ENCODE results near the gene XPR1.

The XPR1 gene

DNA sequence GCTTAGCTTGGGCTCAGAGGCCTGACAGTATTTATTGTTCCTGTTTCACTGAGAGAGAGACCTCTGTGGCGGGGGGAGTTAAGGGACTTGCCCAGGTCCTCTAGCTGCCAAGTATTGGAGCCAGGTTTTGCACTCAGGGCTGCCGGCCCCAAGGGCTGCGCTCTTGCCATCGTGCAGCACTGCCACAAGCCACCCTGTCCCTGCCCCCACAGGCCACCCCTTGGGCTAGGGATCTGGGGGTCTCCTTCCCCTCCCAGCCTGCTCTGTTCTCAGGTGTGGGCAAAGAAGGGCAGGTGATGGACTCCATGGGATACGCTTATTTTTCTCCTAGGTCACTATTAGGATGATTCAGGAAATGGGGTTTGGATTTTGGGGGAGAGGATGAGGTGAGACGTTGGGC, 289.6 kb downstream of the XPR1 start:
- Mint-ChIP-seq H3K27ac (peak overlapping the region; percentile 20), H3K4me1 (peaks cover 90% of the 10 kb centered on the region), H3K27me3 (ENCODE audit: low read depth, poor library complexity) (peaks cover 4% of the 10 kb centered on the region)

DNA sequence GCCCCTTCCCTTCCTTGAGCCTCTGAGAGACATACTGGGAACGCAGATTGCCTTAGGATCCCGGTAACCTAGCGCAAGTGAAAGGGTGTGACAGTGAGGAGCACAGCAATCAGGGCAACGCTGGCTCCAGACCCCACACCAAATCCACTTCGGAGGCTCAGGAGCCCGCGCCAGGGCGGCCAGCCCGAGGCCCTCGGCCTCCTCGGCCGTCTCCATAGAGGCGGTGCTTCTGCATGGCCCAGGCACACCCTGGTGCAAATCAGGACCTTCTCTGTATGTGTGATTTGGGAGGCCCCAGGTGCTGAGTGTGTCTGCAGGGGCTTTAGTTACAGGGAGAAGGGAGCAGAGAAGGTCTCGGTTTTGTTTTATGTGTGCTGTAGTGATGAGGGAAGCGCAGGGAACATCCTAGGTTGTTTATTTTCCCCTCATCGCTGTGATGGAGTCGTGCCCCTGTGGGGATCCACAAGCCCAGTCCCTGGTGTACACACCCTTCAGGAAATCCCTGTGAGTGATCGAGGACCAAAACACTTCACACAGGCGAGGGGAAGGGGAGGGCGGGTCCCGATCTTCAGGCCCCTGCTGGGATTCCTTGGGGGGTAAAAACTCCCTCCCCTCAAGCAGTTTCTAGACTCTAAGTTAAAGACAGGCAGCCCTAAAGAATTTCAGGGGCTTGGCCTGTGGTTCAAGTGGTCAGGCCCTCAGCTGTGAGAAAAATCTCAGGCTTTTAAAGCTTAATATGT, 290.2 kb downstream of the XPR1 start:
- Mint-ChIP-seq H3K36me3 (ENCODE audit: low read depth) (no peaks in the 10 kb centered on the region), H3K4me3 (peak overlapping the region; percentile 30), H3K4me1 (peaks cover 92% of the 10 kb centered on the region), H3K27ac (no peak overlapping the region), H3K27me3 (ENCODE audit: low read depth, poor library complexity) (peaks cover 4% of the 10 kb centered on the region), H3K9me3 (no peaks in the 10 kb centered on the region)
- DNase-seq, result no peak
- TF ChIP-seq, protein P1, sequence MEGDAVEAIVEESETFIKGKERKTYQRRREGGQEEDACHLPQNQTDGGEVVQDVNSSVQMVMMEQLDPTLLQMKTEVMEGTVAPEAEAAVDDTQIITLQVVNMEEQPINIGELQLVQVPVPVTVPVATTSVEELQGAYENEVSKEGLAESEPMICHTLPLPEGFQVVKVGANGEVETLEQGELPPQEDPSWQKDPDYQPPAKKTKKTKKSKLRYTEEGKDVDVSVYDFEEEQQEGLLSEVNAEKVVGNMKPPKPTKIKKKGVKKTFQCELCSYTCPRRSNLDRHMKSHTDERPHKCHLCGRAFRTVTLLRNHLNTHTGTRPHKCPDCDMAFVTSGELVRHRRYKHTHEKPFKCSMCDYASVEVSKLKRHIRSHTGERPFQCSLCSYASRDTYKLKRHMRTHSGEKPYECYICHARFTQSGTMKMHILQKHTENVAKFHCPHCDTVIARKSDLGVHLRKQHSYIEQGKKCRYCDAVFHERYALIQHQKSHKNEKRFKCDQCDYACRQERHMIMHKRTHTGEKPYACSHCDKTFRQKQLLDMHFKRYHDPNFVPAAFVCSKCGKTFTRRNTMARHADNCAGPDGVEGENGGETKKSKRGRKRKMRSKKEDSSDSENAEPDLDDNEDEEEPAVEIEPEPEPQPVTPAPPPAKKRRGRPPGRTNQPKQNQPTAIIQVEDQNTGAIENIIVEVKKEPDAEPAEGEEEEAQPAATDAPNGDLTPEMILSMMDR (IDR thresholded peaks at IDR 0.05), result no peak

More for the DNA sequence above, 289.6 kb downstream of the XPR1 start:
- TF ChIP-seq, protein P1 (IDR thresholded peaks at IDR 0.05), result no peak
- Mint-ChIP-seq H3K36me3 (ENCODE audit: low read depth) (no peaks in the 10 kb centered on the region), H3K4me3 (no peak overlapping the region), H3K9me3 (no peaks in the 10 kb centered on the region)
- DNase-seq, result no peak

DNA sequence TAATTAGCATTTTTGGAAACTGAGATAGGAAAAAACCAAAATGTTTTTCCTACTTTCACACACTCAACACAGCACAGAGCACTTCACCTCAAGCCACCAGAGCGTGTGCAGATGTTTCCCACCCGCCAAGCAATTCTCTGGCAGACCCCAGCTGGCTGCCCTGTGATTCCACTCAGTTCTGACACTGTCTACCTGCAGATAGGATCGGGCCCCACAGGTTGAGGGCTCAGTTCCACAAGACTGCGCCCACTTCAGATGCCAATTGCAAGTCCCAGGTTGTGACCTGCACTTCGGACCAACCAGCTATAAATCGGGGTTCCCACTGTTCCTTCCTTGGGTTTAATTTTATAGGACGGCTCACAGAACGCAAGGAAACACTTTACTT, 290.8 kb downstream of the XPR1 start:
- Mint-ChIP-seq H3K27ac (no peak overlapping the region), H3K36me3 (ENCODE audit: low read depth) (no peaks in the 10 kb centered on the region), H3K4me1 (peaks cover 93% of the 10 kb centered on the region), H3K27me3 (ENCODE audit: low read depth, poor library complexity) (peaks cover 4% of the 10 kb centered on the region), H3K4me3 (peak overlapping the region; percentile 62), H3K9me3 (no peaks in the 10 kb centered on the region)
- TF ChIP-seq, protein P1 (IDR thresholded peaks at IDR 0.05), result no peak
- DNase-seq, result no peak

DNA sequence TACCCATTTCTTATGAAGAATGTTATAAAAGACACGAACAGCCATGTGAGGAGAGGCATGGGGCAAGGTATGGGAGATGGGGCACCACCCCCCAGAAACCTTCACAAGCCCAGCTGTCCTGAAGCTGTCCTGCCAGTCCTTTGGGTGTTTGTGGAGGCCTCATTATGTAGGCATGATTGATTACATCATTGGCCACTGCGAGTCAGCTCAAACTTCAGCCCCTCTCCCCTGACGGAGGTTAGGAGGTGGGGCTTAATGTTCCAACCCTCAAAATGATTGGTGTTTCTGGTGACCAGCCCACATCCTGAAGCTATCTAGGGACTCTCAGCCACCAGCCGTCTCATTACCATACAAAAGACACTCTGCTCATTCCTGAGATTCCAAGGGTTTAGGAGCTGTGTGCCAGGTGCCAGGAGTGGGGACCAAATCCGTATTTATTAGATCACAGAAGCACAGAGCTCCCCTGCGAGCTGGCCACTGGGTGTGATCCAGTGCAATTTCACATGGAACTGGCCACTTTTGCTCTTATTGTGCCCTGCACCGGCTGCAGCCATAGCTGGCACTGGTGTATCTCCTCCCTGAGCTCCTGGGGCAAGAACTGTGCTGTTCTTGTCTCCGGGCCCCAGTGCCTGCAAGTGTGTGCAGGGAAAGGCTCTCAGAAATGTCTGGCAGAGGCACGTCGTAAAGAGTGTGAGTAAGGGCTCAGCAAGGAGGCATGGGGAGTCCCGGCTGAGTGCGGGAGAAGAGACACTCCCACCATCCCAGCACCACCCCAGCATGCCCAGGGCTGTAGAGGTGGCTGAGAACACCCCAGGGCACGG, 291.4 kb downstream of the XPR1 start:
- H3K36me3 Mint-ChIP-seq (ENCODE audit: low read depth), result no peaks in the 10 kb centered on the region
- DNase-seq, result peak; percentile 60
- TF ChIP-seq, protein P1 (IDR thresholded peaks at IDR 0.05), result no peak
- H3K4me3 Mint-ChIP-seq, result peak overlapping the region; percentile 62
- H3K27me3 Mint-ChIP-seq (ENCODE audit: low read depth, poor library complexity), result peaks cover 4% of the 10 kb centered on the region
- peak overlapping the region; percentile 14 for H3K27ac Mint-ChIP-seq
- no peaks in the 10 kb centered on the region for H3K9me3 Mint-ChIP-seq
- peaks cover 92% of the 10 kb centered on the region for H3K4me1 Mint-ChIP-seq

DNA sequence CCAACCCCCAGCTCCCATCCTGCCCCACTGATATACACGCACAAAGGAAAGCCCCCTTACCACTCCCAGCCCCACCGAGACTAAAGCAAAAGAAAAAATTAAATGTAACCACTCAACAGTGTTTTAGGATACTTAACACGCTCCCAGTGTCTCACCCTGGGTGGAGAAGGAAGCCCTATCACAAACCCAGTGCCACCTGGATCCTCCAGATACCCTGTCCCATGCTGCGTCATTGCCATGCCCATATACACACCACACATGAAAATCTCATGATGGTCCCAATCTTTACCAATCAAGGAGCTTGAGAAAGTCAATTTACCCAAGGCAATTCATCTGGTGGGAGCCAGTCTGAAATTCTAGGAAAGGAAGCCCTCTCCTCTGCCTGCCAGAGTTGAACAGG, 292.1 kb downstream of the XPR1 start:
- H3K4me1 Mint-ChIP-seq, result peaks cover 92% of the 10 kb centered on the region
- TF ChIP-seq, protein P1 (IDR thresholded peaks at IDR 0.05), result no peak
- H3K27ac Mint-ChIP-seq, result no peak overlapping the region
- DNase-seq, result no peak
- H3K27me3 Mint-ChIP-seq (ENCODE audit: low read depth, poor library complexity), result peaks cover 4% of the 10 kb centered on the region
- peak overlapping the region; percentile 62 for H3K4me3 Mint-ChIP-seq
- no peaks in the 10 kb centered on the region for H3K9me3 Mint-ChIP-seq
- no peaks in the 10 kb centered on the region for H3K36me3 Mint-ChIP-seq (ENCODE audit: low read depth)
